Neural cell (in vitro differentiated cells): ENCODE results near the gene GLIS2. TPM values are rescaled to one million over a fixed set of nuclear protein-coding genes. Genes with fewer than 3 reads are reported as not detected.

Experiments used
- H2AFZ ChIP-seq: fragments of 200-600, 300-800 bp; sonication (generic), shearing (Covaris generic); 2 replicates; pipeline ENCODE4 v1.6.0; 2014; ENCODE audit warnings: low read depth, mild to moderate bottlenecking, antibody characterized with exemption, low read length, moderate library complexity
- H3F3A ChIP-seq: fragments of 200-600 bp; shearing (Covaris generic); 2 replicates; pipeline ENCODE4 v1.6.1; 2016; ENCODE audit warnings: mild to moderate bottlenecking, moderate library complexity, mixed read lengths, antibody characterized with exemption, low read length; ENCODE audit not compliant: insufficient read depth, poor library complexity, severe bottlenecking
- H3K27ac ChIP-seq: fragments of 200-600, 300-800 bp; sonication (generic), shearing (Covaris generic); 2 replicates; pipeline ENCODE4 v1.5.1; 2014; ENCODE audit warnings: mild to moderate bottlenecking, low read length, moderate library complexity
- H3K27me3 ChIP-seq: fragments of 300-800, 200-600 bp; sonication (generic), shearing (Covaris generic); 2 replicates; pipeline ENCODE4 v1.6.0; 2014; ENCODE audit warnings: mild to moderate bottlenecking, low read depth, low read length, moderate library complexity; ENCODE audit not compliant: insufficient read depth
- H3K36me3 ChIP-seq: fragments of 300-800, 200-600 bp; sonication (generic), shearing (Covaris generic); 2 replicates; pipeline ENCODE4 v1.5.1; 2014; ENCODE audit warnings: mild to moderate bottlenecking, antibody characterized with exemption, low read length, moderate library complexity; ENCODE audit not compliant: insufficient read depth
- H3K4me2 ChIP-seq: fragments of 300-800, 200-600 bp; sonication (generic), shearing (Covaris generic); 2 replicates; pipeline ENCODE4 v1.6.0; 2014; ENCODE audit warnings: mild to moderate bottlenecking, low read length
- H3K4me3 ChIP-seq: fragments of 300-800, 200-600 bp; sonication (generic), shearing (Covaris generic); 2 replicates; pipeline ENCODE4 v1.5.1; 2014; ENCODE audit warnings: mild to moderate bottlenecking, low read length, moderate library complexity
- H3K79me2 ChIP-seq: fragments of 200-600 bp; shearing (Covaris generic); replicated peaks from 2 replicates; pipeline ENCODE4 v1.6.0; 2014; ENCODE audit warnings: mild to moderate bottlenecking, low read length, moderate library complexity; ENCODE audit not compliant: insufficient read depth
- H3K9ac ChIP-seq: fragments of 300-800, 200-600 bp; sonication (generic), shearing (Covaris generic); 2 replicates; pipeline ENCODE4 v1.6.1; 2016; ENCODE audit warnings: mild to moderate bottlenecking, low read length, mixed read lengths
- H3K9me2 ChIP-seq: fragments of 200-600 bp; shearing (Covaris generic); 2 replicates; pipeline ENCODE4 v1.6.1; 2016; ENCODE audit warnings: mild to moderate bottlenecking, low read length, mixed read lengths; ENCODE audit not compliant: insufficient read depth
- H3K9me3 ChIP-seq: fragments of 200-600, 300-800 bp; sonication (generic), shearing (Covaris generic); 2 replicates; pipeline ENCODE4 v1.6.1; 2016; ENCODE audit warnings: mild to moderate bottlenecking, mixed run types, low read length, moderate library complexity, mixed read lengths
- H4K20me1 ChIP-seq: fragments of 200-600 bp; shearing (Covaris generic); 2 replicates; pipeline ENCODE4 v1.6.1; 2016; ENCODE audit warnings: mild to moderate bottlenecking, mixed run types; ENCODE audit not compliant: insufficient read depth
- EP300 ChIP-seq: fragments of 450-650 bp; conservative IDR thresholded peaks from 2 replicates; pipeline ENCODE4 v1.6.1; 2014; ENCODE audit warnings: antibody characterized with exemption, mild to moderate bottlenecking, moderate library complexity; ENCODE audit not compliant: poor library complexity, severe bottlenecking
- EZH2 ChIP-seq: fragments of 200-600, 300-800 bp; shearing (Covaris generic), sonication (generic); IDR thresholded peaks from 2 replicates; pipeline ENCODE4 v1.6.1; 2014; ENCODE audit warnings: antibody characterized with exemption, low read length, borderline replicate concordance, mild to moderate bottlenecking; ENCODE audit not compliant: insufficient read depth, poor library complexity, severe bottlenecking
- MXI1 ChIP-seq: fragments of 450-650 bp; conservative IDR thresholded peaks from 2 replicates; pipeline ENCODE4 v1.6.1; 2014; ENCODE audit warnings: antibody characterized with exemption, mild to moderate bottlenecking; ENCODE audit not compliant: poor library complexity, severe bottlenecking
- POLR2AphosphoS5 ChIP-seq: IDR thresholded peaks from 2 replicates; pipeline ENCODE4 v1.6.1; 2012
- RAD21 ChIP-seq: fragments of 450-650 bp; conservative IDR thresholded peaks from 2 replicates; pipeline ENCODE4 v1.6.1; 2014; ENCODE audit warnings: antibody characterized with exemption, mild to moderate bottlenecking, moderate library complexity
- SMC3 ChIP-seq: fragments of 450-650 bp; conservative IDR thresholded peaks from 2 replicates; pipeline ENCODE4 v1.6.1; 2014; ENCODE audit warnings: antibody characterized with exemption, mild to moderate bottlenecking, moderate library complexity; ENCODE audit not compliant: poor library complexity
- TAF1 ChIP-seq: IDR thresholded peaks from 2 replicates; pipeline ENCODE4 v1.6.1; 2012; ENCODE audit warnings: low read depth
- polyA minus RNA-seq: library from RNA; depleted of rRNA, polyadenylated mRNA; stranded (reverse); fragments of >200 nt; gene quantifications from 2 replicates; pipeline ENCODE4 v1.2.3, GENCODE V29; 2014
- polyA plus RNA-seq: library from polyadenylated mRNA; depleted of rRNA; stranded (reverse); fragments of >200 nt; gene quantifications from 2 replicates; pipeline ENCODE4 v1.2.3, GENCODE V29; 2014
- TF ChIP-seq, protein P1 (sequence below): IDR thresholded peaks from 2 replicates; pipeline ENCODE4 v1.6.1; 2012; ENCODE audit warnings: borderline replicate concordance
- TF ChIP-seq, protein P2 (sequence below): fragments of 450-650 bp; IDR thresholded peaks from 2 replicates; pipeline ENCODE4 v1.5.1; 2014; ENCODE audit warnings: antibody characterized with exemption, mild to moderate bottlenecking, moderate library complexity; ENCODE audit not compliant: poor library complexity, severe bottlenecking

Gene GLIS2
- polyA plus RNA-seq (2.6 and 3.2 TPM in 2 replicates), polyA minus RNA-seq (5.9 and 7.8 TPM in 2 replicates)

- H3K36me3 ChIP-seq = no peaks in the 10 kb centered on the region
- H3K4me2 ChIP-seq = peak within 1 kb of the TSS; percentile 80
- peak within 1 kb of the TSS; percentile 92 for H3K9ac ChIP-seq
- TF ChIP-seq, protein P1, sequence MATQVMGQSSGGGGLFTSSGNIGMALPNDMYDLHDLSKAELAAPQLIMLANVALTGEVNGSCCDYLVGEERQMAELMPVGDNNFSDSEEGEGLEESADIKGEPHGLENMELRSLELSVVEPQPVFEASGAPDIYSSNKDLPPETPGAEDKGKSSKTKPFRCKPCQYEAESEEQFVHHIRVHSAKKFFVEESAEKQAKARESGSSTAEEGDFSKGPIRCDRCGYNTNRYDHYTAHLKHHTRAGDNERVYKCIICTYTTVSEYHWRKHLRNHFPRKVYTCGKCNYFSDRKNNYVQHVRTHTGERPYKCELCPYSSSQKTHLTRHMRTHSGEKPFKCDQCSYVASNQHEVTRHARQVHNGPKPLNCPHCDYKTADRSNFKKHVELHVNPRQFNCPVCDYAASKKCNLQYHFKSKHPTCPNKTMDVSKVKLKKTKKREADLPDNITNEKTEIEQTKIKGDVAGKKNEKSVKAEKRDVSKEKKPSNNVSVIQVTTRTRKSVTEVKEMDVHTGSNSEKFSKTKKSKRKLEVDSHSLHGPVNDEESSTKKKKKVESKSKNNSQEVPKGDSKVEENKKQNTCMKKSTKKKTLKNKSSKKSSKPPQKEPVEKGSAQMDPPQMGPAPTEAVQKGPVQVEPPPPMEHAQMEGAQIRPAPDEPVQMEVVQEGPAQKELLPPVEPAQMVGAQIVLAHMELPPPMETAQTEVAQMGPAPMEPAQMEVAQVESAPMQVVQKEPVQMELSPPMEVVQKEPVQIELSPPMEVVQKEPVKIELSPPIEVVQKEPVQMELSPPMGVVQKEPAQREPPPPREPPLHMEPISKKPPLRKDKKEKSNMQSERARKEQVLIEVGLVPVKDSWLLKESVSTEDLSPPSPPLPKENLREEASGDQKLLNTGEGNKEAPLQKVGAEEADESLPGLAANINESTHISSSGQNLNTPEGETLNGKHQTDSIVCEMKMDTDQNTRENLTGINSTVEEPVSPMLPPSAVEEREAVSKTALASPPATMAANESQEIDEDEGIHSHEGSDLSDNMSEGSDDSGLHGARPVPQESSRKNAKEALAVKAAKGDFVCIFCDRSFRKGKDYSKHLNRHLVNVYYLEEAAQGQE = no peak
- TF ChIP-seq MXI1 (peak; percentile 3), POLR2AphosphoS5 (peak; percentile 62), EZH2 (no peak), RAD21 (no peak), TAF1 (no peak), EP300 (no peak), SMC3 (no peak)
- TF ChIP-seq, protein P2, sequence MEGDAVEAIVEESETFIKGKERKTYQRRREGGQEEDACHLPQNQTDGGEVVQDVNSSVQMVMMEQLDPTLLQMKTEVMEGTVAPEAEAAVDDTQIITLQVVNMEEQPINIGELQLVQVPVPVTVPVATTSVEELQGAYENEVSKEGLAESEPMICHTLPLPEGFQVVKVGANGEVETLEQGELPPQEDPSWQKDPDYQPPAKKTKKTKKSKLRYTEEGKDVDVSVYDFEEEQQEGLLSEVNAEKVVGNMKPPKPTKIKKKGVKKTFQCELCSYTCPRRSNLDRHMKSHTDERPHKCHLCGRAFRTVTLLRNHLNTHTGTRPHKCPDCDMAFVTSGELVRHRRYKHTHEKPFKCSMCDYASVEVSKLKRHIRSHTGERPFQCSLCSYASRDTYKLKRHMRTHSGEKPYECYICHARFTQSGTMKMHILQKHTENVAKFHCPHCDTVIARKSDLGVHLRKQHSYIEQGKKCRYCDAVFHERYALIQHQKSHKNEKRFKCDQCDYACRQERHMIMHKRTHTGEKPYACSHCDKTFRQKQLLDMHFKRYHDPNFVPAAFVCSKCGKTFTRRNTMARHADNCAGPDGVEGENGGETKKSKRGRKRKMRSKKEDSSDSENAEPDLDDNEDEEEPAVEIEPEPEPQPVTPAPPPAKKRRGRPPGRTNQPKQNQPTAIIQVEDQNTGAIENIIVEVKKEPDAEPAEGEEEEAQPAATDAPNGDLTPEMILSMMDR = no peak
- H3K9me3 ChIP-seq = no peaks in the 10 kb centered on the region
- peak within 1 kb of the TSS; percentile 96 for H3K4me3 ChIP-seq
- peak within 1 kb of the TSS; percentile 75 for H3K27ac ChIP-seq
- H4K20me1 ChIP-seq = no peaks in the 10 kb centered on the region
- no peaks in the 10 kb centered on the region for H3K9me2 ChIP-seq
- peaks cover 38% of the 10 kb centered on the region for H3K79me2 ChIP-seq
- H3K27me3 ChIP-seq = no peaks in the 10 kb centered on the region
- H2AFZ ChIP-seq = peak within 1 kb of the TSS; percentile 85
- H3F3A ChIP-seq = no peaks in the 10 kb centered on the region
Observed at GRCh38 chr16:4315186-4316107, at the start of gene GLIS2. Gene GLIS2, plus strand, starts transcription at chr16:4316067. Its CDS starts 16,214 bp downstream, at chr16:4332281.

- no peaks in the 10 kb centered on the region for H3K9me3 ChIP-seq
- H3K4me2 ChIP-seq = no peak overlapping the region
- TF ChIP-seq, protein P2 = no peak
- TF ChIP-seq EZH2 = no peak
- no peak for TF ChIP-seq SMC3
- TF ChIP-seq, protein P1 = no peak
- TF ChIP-seq EP300 = no peak
- no peak for TF ChIP-seq RAD21
- no peak for TF ChIP-seq MXI1
- TF ChIP-seq TAF1 = no peak
- TF ChIP-seq POLR2AphosphoS5 = no peak
- H3K36me3 ChIP-seq = no peaks in the 10 kb centered on the region
- no peak overlapping the region for H3K4me3 ChIP-seq
- no peak overlapping the region for H3K27ac ChIP-seq
- no peaks in the 10 kb centered on the region for H3F3A ChIP-seq
- no peaks in the 10 kb centered on the region for H3K27me3 ChIP-seq
- peaks cover 14% of the 10 kb centered on the region for H3K79me2 ChIP-seq
- no peak overlapping the region for H3K9ac ChIP-seq
- no peak overlapping the region for H2AFZ ChIP-seq
- H4K20me1 ChIP-seq = no peaks in the 10 kb centered on the region
- no peaks in the 10 kb centered on the region for H3K9me2 ChIP-seq
Observed at GRCh38 chr16:4266372-4266771, 49.5 kb upstream of the GLIS2 start.
